ENCODE measurements around the gene COX14. TPM values are rescaled to one million over a fixed set of nuclear protein-coding genes. Genes with fewer than 3 reads are reported as not detected.

Gene COX14
- total and polyA plus RNA-seq, 10 of the 15 experiments (the other 5 are each of a cell fraction or from before 2014, with no cell fraction given): 44.6 to 361 (median 120) TPM

GRCh38 chr12:50149311-50149710 is 37.3 kb downstream of the COX14 start:
- BruUV-seq (replicated peaks): no TSS peak
- 65% methylated on average over 3 of the region's 3 CpGs for WGBS (ENCODE audit: insufficient coverage, insufficient replicate concordance, low lambda C conversion rate, missing lambda C conversion rate)
- no peaks in the 10 kb centered on the region; the same call in 1 of the 2 replicates for H3K79me2 ChIP-seq (ENCODE audit: control insufficient read depth, insufficient read depth, low read length)
- H4K20me1 ChIP-seq (ENCODE audit: control insufficient read depth, insufficient read depth): no peaks in the 10 kb centered on the region
- in situ Hi-C loops (cut with MboI): no loop called here
- H3K36me3 ChIP-seq (ENCODE audit: control insufficient read depth in 2 of 2, insufficient read depth in 2 of 2, low read length in 1 of 2): no peaks in the 10 kb centered on the region; a peak in 2 of 4 replicates
- H3K27me3 ChIP-seq (replicated peaks in 1 of 2; ENCODE audit: control insufficient read depth in 2 of 2, insufficient read depth in 2 of 2, low read length in 1 of 2): no peaks in the 10 kb centered on the region
- no peak overlapping the region for H3K4me3 ChIP-seq
- DNase-seq (ENCODE audit: low read depth, low spot score): no peak
- ChIA-PET SMC1A (ENCODE audit: uncharacterized antibody, unreplicated experiment) (no interaction called here), POLR2A (interaction anchor here (1.2 kb wide), 1 partner anchor 13 kb away, joined by 3 read pairs; no protein-coding TSS in a partner anchor), CTCF (interaction anchor here (0.8 to 1.2 kb wide), 2 partner anchors 62 to 183 kb away, joined by 3 to 4 read pairs; no protein-coding TSS in a partner anchor), RAD21 (ENCODE audit: unreplicated experiment) (interaction anchor here (1.6 kb wide), 1 partner anchor 17 kb away, joined by 3 read pairs; no protein-coding TSS in a partner anchor)
- TF ChIP-seq BHLHE40 (IDR thresholded peaks at IDR 0.05; ENCODE audit: borderline replicate concordance in 1 of 2, low read depth in 2 of 2, low read length in 1 of 2): no peak
- TF ChIP-seq CEBPZ (IDR thresholded peaks at IDR 0.05; ENCODE audit: low read depth, low read length): no peak
- no peak for TF ChIP-seq SIX5 (IDR thresholded peaks at IDR 0.05; ENCODE audit: low read depth, low read length, severe bottlenecking)
- no peak for TF ChIP-seq TARDBP (IDR thresholded peaks at IDR 0.05; ENCODE audit: borderline replicate concordance)
- TF ChIP-seq MEF2B (IDR thresholded peaks at IDR 0.05; ENCODE audit: partially characterized antibody, poor library complexity, severe bottlenecking): no peak
- TF ChIP-seq YY1 (IDR thresholded peaks at IDR 0.05; ENCODE audit: low read depth, low read length): no peak
- no peaks in the 10 kb centered on the region for H3K4me1 ChIP-seq (ENCODE audit: control insufficient read depth, insufficient read depth, low read length)
- FAIRE-seq: no peak
- no peak overlapping the region for H3K9ac ChIP-seq (ENCODE audit: control insufficient read depth, insufficient read depth, low read length)
- no peak overlapping the region for H2AFZ ChIP-seq (ENCODE audit: control insufficient read depth, low read depth, low read length)
- no peak overlapping the region for H3K27ac ChIP-seq (ENCODE audit: control insufficient read depth, insufficient read depth)
- no peak overlapping the region for H3K4me2 ChIP-seq (ENCODE audit: control insufficient read depth, insufficient read depth)
- intact Hi-C loops (cut with micrococcal nuclease; ENCODE audit: unreplicated experiment): no loop called here
- no peaks in the 10 kb centered on the region for H3K9me3 ChIP-seq (replicated peaks; ENCODE audit: control insufficient read depth, insufficient read depth, low read length)
- ATAC-seq: no peak
